GM18498 (cell line): ENCODE measurements around the gene LRIF1.
A peak's percentile ranks its signal among the peaks of the same experiment; 100 is the strongest.
"Not testable (repeated sequence)": the region's sequence is repeated elsewhere in the genome, so short reads cannot be mapped to it uniquely, and the experiment has no call there.

ENCODE experiments used
- ATAC-seq: cut with Tn5 transposase; IDR thresholded peaks from one replicate; pipeline ENCODE4 v1.9.1; 2021; ENCODE audit warnings: mild to moderate bottlenecking, moderate library complexity; ENCODE audit not compliant: unreplicated experiment

LRIF1 gene

DNA sequence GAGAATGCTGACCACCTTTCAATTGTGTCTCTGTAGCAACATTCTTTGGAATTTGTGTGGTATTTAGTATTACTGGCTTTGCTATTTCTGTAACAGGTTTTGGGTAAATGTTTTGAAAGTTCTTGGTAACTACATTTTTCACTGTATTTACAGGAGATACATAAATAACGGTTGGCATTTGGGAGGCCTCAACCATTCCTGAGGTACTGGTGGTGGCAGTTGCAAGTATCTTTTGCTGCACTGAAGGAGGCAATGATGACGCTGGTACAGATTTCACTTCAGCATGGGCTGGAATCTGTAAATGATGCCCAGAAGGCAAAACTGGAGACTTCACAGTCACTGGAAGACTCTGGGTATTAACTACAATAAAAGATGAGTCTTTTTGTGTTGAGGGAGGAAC is 11.7 kb downstream of the LRIF1 start:
- ATAC-seq, result no peak

- ATAC-seq, result no peak
These were observed 12.6 kb downstream of the LRIF1 start for GRCh38 chr1:110951161-110951560.

GRCh38 chr1:110948038-110948810 is 15.5 kb downstream of the LRIF1 start:
- no peak for ATAC-seq

DNA sequence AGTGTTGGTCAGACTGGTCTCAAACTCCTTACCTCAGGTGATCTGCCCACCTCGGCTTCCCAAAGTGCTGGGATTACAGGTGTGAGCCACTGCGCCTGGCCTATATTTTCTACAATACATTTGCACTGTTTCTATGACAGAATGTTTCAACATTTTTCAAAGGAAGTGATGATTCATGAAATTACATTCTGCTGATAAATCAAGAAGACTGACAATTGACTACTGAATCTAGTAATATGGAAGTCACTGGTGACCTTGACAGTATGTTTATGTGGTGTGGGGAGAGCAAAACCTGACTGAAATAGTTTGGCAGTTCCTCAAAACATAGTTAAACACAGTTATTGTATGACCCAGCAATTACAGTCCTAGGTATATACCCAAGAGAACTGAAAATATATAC is 18.1 kb downstream of the LRIF1 start:
- ATAC-seq, result no peak

- ATAC-seq, result no peak
These were observed 18.9 kb downstream of the LRIF1 start for GRCh38 chr1:110944806-110945205.

DNA sequence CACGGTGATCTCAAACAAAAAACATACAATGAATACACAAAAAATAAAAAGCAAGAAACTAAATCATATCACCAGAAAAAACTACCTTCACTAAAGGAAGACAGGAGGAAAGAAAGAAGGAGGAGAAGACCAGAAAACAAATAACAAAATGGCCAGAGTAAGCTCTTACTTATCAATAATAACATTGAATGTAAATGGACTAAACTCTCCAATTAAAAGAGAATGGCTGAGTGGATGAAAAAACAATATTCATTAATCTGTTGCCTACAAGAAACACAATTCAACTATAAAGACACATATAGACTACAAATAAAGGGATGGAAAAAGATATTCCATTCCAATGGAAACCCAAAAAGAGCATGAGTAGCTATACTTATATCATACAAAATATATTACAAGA is 27.2 kb downstream of the LRIF1 start:
- no peak for ATAC-seq

GRCh38 chr1:110931097-110931496 is 32.6 kb downstream of the LRIF1 start:
- ATAC-seq, result not testable (repeated sequence)

DNA sequence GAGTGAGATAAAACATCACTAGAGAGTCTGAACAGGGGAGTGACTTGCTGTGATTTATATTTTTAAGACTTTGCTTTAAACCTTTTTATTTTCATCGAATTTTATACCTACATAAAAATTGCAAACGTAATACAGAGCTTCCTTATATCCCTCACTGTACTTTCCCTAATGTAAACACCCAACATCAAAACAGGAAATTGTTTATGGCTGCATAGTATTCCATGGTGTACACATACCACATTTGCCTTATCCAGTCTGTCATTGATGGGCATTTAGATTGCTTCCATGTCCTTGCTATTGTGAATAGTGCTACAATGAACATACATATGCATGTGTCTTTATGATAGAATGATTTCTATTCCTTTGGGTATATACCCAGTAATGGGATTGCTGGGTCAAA is 34.8 kb downstream of the LRIF1 start:
- ATAC-seq, result no peak

GRCh38 chr1:110928191-110928590 is 35.5 kb downstream of the LRIF1 start:
- ATAC-seq, result no peak

- no peak for ATAC-seq
These were observed 36.1 kb downstream of the LRIF1 start for GRCh38 chr1:110927484-110928075.

DNA sequence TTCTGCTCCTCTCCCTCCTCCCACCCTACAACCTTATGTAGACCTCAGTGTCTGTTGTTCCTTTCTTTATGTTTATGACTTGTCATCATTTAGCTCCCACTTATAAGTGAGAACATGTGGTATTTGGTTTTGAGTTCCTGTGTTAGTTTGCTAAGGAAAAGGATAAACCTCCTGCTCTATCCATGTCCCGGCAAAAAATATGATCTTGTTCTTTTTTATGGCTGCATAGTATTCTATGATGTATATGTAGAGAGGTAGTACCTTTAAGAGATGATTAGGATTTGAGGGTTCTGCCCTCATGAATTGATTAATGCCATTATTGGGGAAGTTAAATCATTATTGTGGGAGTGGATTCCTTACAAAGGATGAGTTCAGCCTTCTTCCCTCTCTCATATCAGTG is 41.8 kb downstream of the LRIF1 start:
- ATAC-seq, result no peak

DNA sequence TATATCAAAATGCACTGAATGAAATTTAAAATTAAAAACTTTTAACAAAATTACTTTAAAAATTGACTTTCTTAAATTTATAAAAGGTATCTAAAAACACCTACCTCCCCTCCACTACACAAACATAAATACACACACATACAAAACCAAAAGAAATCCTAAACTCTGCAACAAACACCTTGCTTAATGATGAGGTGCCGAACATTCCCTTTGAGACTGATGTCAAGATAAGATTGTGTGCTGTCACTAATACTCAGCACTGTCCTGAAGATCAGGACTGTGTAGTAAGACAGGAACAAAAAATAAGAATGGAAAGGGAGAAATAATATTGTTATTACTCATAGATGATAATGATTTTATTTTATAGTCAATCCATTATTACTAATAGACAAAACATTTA is 45.7 kb downstream of the LRIF1 start:
- no peak for ATAC-seq

DNA sequence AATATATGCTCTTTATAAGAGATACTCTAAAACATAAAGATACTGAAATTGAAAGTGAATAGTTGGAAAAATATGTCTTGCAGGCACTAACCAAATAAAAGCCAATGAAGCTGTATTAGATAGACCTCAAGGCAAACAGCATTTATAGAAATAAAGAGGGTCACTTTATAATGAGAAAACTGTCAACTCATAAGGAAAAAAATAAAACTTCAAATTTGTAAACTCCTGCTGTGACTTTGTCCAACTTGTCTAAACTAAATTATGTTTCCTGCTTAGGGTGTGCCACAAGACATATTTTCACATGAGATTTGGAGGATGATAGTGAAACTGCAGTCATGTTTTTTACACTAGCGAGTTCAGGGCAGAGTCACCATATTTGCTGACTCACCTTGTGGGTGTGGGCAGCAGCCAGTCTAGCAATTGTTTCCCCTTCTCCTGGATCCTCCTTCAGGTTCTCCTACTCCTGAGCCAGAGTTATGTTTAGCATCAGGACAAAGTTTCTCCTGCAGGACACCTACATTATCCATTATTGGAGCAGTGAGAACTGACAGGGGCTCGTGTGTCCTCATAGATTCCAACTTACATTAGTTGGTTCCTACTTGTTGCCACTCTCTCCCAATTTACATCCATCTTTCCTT is 46.9 kb downstream of the LRIF1 start:
- ATAC-seq, result peak; percentile 80

GRCh38 chr1:110916274-110916668 is 47.5 kb downstream of the LRIF1 start:
- ATAC-seq, result no peak

- ATAC-seq, result no peak
These were observed 47.9 kb downstream of the LRIF1 start for GRCh38 chr1:110915804-110916203.

- ATAC-seq, result no peak
These were observed 49.0 kb downstream of the LRIF1 start for GRCh38 chr1:110914676-110915075.

DNA sequence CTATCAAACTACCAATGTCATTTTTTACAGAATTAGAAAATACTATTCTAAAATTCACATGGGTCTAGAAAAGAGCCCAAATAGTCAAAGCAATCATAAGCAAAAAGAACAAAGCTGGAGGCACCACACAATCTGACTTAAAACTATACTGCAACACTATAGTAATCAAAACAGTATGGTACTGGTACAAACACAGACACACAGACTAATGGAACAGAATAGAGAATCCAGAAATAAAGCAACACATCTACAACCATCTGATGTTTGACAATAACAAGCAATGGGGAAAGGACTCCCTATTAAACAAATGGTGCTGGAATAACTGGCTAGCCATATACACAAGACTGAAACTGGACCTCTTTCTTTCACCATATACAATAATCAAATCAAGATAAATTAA is 50.9 kb downstream of the LRIF1 start:
- ATAC-seq, result no peak

DNA sequence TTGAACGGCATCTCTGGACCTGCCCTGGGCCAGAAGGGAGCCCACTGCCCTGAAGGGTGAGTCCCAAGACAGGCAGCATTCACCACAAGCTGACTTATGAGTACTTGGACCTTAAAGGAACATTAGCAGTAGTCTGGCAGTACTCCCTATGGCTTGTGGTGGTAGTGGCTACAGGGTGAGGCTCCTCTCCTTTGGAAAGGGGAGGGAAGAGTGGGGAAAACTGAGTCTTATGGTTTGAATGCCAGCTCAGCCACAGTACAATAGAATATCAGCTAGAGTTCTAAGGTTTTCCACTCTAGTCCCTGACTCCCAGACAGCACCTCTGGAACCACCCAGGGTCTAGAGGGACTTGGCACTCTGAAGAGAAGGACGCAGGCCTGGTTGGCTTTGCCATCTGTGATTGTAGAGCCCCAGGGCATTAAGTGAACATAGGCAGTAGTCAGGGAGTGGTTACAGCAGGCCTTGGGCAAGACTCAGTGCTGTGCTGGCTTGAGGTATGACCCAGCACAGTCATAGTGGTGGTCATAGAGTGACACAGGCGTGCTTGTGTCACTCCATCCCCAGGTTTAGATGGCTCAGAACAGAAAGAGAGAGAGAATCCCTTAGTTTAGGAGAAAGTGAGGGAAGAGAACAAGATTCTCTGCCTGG is 59.7 kb downstream of the LRIF1 start:
- no peak for ATAC-seq

DNA sequence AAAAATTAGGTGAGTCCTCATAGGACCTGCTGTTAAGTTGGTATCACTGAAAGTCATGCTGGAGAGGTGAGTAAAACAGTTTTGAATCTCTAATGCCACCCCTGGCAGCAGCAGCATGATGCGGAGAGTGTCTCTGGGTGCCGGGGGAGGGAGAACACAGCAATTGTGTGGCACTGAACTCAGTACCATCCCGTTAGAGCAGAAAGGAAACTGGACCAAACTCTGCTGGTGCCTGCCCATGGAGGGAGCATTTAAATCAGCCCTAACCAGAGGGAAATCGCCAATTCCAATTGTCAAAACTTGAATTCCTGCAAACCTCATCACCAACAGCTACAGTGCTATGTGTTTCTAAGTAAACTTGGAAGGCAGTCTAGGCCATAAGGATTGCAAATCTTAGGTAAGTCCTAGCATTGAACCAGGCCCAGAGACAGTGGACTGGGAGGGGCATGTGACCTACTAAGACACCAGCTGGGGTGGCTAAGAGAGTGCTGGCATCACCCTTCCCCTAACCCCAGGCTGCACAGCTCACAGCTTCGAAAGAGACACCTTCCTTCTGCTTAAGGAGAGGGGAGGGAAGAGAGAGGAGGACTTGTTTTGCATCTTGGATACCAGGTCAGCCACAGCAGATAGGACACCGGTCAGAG is 60.8 kb downstream of the LRIF1 start:
- ATAC-seq, result no peak

DNA sequence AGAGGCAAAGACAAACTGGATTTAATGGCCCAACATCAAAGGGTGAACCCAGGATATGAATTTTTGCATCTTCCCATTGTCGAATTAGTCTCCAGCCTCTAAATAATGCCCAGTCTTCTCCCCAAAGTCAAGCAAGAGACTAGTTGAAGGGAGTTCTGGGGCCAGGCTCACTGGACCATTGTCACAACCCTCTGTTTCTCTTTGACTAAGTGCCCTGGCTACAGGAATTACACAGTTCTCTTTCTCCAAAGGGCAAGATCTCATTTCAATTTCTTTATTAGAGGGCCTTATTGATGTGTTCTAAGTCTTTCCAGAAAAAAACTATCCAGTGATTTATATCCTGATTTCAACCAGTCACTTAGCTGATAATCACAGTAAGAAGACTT is 64.3 kb downstream of the LRIF1 start:
- ATAC-seq, result no peak

DNA sequence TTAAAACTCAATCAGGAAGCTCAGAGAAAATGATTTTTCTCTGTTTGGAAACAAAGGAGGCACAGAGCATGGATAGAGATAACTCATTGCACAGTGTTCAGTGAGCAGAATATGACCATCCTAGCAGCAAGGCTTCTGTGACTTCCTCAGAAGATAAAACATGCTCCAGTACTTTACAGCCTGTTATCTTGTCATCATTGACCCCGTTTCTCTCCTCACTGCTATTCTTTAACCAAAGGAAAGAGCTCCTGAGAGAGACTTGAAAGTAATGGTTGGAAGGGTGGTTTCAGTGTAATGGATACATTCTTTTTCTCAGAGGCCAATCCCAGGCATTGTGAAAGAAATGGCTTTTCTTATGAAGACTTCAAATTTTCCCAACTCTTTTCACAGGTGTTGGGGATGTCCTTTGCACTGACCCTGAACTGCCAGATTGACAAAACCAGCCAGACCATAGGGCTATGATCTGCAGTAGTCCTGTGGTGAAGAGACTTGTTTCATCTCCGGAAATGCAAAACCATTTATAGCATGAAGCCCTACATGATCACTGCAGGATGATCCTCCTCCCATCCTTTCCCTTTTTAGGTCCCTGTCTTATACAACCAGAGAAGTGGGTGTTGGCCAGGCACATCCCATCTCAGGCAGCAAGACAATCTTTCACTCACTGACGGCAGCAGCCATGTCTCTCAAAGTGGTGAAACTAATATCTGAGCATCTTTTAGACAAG is 64.8 kb downstream of the LRIF1 start:
- ATAC-seq, result no peak
